ENCODE measurements around the gene CPNE8. TPM values are rescaled to one million over a fixed set of nuclear protein-coding genes. Genes with fewer than 3 reads are reported as not detected.

Gene CPNE8
- polyA plus RNA-seq, 1 donor from 2014 or later = 1.9 TPM

DNA sequence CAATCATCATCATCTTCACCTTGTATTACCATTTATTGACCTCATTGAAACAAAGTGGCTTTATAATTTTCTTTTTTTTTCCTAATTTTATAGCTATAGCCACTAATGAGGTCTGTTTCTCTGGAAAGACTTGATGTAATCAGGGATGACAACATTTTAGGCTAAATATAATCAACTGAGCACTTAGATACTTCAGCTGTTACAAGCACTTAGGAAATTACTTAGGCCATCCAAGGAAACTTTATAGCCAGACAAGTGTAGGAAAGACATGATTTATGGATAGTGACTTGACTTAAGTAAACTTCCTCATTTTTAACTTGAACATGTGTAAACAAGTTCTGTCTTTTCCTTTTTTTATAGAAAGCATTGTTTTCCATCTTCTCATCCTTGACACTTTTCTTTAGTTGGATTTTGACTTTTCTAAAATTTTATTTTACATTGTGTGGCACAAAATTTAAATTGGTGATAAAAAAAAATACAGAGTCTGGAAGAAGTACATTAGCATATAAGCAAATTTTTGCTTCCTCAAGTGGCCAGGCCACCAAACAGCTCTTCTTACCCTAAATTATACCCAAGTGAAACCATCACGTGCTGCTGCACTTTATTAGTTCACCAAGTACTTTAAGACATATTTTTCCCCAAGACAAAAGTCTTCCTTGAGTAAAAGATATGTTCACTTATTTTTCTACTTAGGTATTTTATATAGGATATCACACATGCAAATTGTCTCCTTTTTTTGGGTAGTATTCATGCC, 15.1 kb downstream of the CPNE8 start:
- no peaks in the 10 kb centered on the region for H3F3A ChIP-seq (ENCODE audit: insufficient read depth, low read length, poor library complexity, severe bottlenecking)
- no peaks in the 10 kb centered on the region for H4K20me1 ChIP-seq (ENCODE audit: insufficient read depth)
- no peak overlapping the region for H3K4me2 ChIP-seq (ENCODE audit: low read length)
- no peak overlapping the region for H3K27ac ChIP-seq (ENCODE audit: low read length)
- H3K9me3 ChIP-seq (ENCODE audit: low read length) = no peaks in the 10 kb centered on the region
- no peak overlapping the region for H3K4me3 ChIP-seq (ENCODE audit: low read length)
- H3K9ac ChIP-seq (ENCODE audit: low read length) = no peak overlapping the region
- H3K9me2 ChIP-seq (ENCODE audit: insufficient read depth, low read length) = no peaks in the 10 kb centered on the region
- no peaks in the 10 kb centered on the region for H3K79me2 ChIP-seq (replicated peaks; ENCODE audit: insufficient read depth, low read length)
- no peak overlapping the region for H2AFZ ChIP-seq (ENCODE audit: low read depth, low read length)
- TF ChIP-seq EP300 (conservative IDR thresholded peaks at IDR 0.05; ENCODE audit: poor library complexity, severe bottlenecking) = no peak
- TF ChIP-seq REST (IDR thresholded peaks at IDR 0.05; ENCODE audit: borderline replicate concordance) = no peak
- TF ChIP-seq, protein P1, sequence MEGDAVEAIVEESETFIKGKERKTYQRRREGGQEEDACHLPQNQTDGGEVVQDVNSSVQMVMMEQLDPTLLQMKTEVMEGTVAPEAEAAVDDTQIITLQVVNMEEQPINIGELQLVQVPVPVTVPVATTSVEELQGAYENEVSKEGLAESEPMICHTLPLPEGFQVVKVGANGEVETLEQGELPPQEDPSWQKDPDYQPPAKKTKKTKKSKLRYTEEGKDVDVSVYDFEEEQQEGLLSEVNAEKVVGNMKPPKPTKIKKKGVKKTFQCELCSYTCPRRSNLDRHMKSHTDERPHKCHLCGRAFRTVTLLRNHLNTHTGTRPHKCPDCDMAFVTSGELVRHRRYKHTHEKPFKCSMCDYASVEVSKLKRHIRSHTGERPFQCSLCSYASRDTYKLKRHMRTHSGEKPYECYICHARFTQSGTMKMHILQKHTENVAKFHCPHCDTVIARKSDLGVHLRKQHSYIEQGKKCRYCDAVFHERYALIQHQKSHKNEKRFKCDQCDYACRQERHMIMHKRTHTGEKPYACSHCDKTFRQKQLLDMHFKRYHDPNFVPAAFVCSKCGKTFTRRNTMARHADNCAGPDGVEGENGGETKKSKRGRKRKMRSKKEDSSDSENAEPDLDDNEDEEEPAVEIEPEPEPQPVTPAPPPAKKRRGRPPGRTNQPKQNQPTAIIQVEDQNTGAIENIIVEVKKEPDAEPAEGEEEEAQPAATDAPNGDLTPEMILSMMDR (IDR thresholded peaks at IDR 0.05; ENCODE audit: poor library complexity, severe bottlenecking) = no peak
- TF ChIP-seq POLR2AphosphoS5 (IDR thresholded peaks at IDR 0.05) = no peak
- TF ChIP-seq SMC3 (conservative IDR thresholded peaks at IDR 0.05; ENCODE audit: poor library complexity) = no peak
- no peak for TF ChIP-seq RAD21 (conservative IDR thresholded peaks at IDR 0.05)
- no peak for TF ChIP-seq MXI1 (conservative IDR thresholded peaks at IDR 0.05; ENCODE audit: poor library complexity, severe bottlenecking)
- no peak for TF ChIP-seq EZH2 (IDR thresholded peaks at IDR 0.05; ENCODE audit: borderline replicate concordance, insufficient read depth, low read length, poor library complexity, severe bottlenecking)
- H3K27me3 ChIP-seq (ENCODE audit: insufficient read depth, low read depth, low read length) = no peaks in the 10 kb centered on the region
- no peaks in the 10 kb centered on the region for H3K36me3 ChIP-seq (ENCODE audit: insufficient read depth, low read length)

- H3K79me2 ChIP-seq (replicated peaks; ENCODE audit: insufficient read depth, low read length) = no peaks in the 10 kb centered on the region
- TF ChIP-seq, protein P1 (IDR thresholded peaks at IDR 0.05; ENCODE audit: poor library complexity, severe bottlenecking) = no peak
- TF ChIP-seq EZH2 (IDR thresholded peaks at IDR 0.05; ENCODE audit: borderline replicate concordance, insufficient read depth, low read length, poor library complexity, severe bottlenecking) = no peak
- no peak for TF ChIP-seq SMC3 (conservative IDR thresholded peaks at IDR 0.05; ENCODE audit: poor library complexity)
- TF ChIP-seq TAF1 (IDR thresholded peaks at IDR 0.05; ENCODE audit: low read depth) = no peak
- TF ChIP-seq POLR2AphosphoS5 (IDR thresholded peaks at IDR 0.05) = no peak
- no peak for TF ChIP-seq MXI1 (conservative IDR thresholded peaks at IDR 0.05; ENCODE audit: poor library complexity, severe bottlenecking)
- TF ChIP-seq REST (IDR thresholded peaks at IDR 0.05; ENCODE audit: borderline replicate concordance) = no peak
- no peak for TF ChIP-seq EP300 (conservative IDR thresholded peaks at IDR 0.05; ENCODE audit: poor library complexity, severe bottlenecking)
- no peak for TF ChIP-seq RAD21 (conservative IDR thresholded peaks at IDR 0.05)
- H3K9me3 ChIP-seq (ENCODE audit: low read length) = no peaks in the 10 kb centered on the region
- H2AFZ ChIP-seq (ENCODE audit: low read depth, low read length) = no peak overlapping the region
- H3K4me3 ChIP-seq (ENCODE audit: low read length) = no peak overlapping the region
- H3K36me3 ChIP-seq (ENCODE audit: insufficient read depth, low read length) = no peaks in the 10 kb centered on the region
- no peak overlapping the region for H3K4me2 ChIP-seq (ENCODE audit: low read length)
- no peak overlapping the region for H3K27ac ChIP-seq (ENCODE audit: low read length)
- H3K27me3 ChIP-seq (ENCODE audit: insufficient read depth, low read depth, low read length) = no peaks in the 10 kb centered on the region
- no peak overlapping the region for H3K9ac ChIP-seq (ENCODE audit: low read length)
- H3F3A ChIP-seq (ENCODE audit: insufficient read depth, low read length, poor library complexity, severe bottlenecking) = no peaks in the 10 kb centered on the region
- H4K20me1 ChIP-seq (ENCODE audit: insufficient read depth) = no peaks in the 10 kb centered on the region
- no peaks in the 10 kb centered on the region for H3K9me2 ChIP-seq (ENCODE audit: insufficient read depth, low read length)
Observed at GRCh38 chr12:38889297-38889815, 16.0 kb downstream of the CPNE8 start.

Data from neural cell (in vitro differentiated cells).